GM13977 (cell line): Measurements from ENCODE around the gene ZMAT1.

ENCODE experiments used
- DNase-seq: peaks from one replicate; pipeline ENCODE4 v3.0.0; 2012; ENCODE audit warnings: low spot score
- in situ Hi-C: fragments of 300-500 bp; cut with MboI; formaldehyde crosslinking; loops from one replicate; pipeline ENCODE4 v1.12.0; 2022; ENCODE audit warnings: low sequenced_read_pairs, low pct_unique_long_range_greater_than_20kb, mixed read lengths, inconsistent platforms; ENCODE audit not compliant: unreplicated experiment
- TF ChIP-seq, protein P1 (sequence below): IDR thresholded peaks from 2 replicates; pipeline ENCODE4 v1.5.1; 2012; ENCODE audit warnings: mild to moderate bottlenecking, control low read depth; ENCODE audit not compliant: insufficient read depth; ENCODE audit errors: extremely low read depth, missing control alignments

ZMAT1 gene

DNA sequence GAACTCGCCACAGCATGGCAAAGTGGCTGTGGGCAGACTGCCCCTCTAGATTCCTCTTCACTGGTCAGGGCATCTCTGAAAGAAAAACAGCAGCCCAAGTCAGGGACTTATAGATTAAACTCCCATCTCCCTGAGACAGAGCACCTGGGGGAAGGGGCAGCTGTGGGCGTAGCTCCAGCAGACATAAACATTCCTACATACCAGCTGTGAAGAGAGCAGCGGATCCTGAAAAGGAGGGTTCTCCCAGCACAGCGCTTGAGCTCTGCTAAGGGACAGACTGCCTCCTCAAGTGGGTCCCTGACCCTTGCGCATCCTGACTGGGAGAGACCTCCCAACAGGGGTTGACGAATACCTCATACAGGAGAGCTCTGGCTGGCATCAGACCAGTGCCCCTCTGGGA lies 18.8 kb upstream of the ZMAT1 start:
- TF ChIP-seq, protein P1, sequence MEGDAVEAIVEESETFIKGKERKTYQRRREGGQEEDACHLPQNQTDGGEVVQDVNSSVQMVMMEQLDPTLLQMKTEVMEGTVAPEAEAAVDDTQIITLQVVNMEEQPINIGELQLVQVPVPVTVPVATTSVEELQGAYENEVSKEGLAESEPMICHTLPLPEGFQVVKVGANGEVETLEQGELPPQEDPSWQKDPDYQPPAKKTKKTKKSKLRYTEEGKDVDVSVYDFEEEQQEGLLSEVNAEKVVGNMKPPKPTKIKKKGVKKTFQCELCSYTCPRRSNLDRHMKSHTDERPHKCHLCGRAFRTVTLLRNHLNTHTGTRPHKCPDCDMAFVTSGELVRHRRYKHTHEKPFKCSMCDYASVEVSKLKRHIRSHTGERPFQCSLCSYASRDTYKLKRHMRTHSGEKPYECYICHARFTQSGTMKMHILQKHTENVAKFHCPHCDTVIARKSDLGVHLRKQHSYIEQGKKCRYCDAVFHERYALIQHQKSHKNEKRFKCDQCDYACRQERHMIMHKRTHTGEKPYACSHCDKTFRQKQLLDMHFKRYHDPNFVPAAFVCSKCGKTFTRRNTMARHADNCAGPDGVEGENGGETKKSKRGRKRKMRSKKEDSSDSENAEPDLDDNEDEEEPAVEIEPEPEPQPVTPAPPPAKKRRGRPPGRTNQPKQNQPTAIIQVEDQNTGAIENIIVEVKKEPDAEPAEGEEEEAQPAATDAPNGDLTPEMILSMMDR, result no peak
- in situ Hi-C loops, result no loop called here

DNA sequence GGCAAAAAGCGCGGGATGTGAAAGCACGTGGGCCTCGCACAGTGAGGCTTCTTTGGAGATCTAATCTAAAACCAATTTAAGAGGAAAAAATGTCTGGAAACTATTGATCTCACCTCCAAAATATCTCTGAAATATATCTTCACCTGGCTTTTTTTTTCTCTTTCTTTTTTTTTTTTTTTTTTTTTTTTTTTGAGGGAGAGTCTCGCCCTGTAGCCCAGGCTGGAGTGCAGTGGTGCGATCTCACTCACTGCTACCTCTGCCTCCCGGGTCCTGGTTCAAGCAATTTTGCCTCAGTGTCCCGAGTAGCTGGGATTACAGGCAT lies 383 bp upstream of the ZMAT1 start:
- in situ Hi-C loops, result no loop called here
- no peak for DNase-seq
- TF ChIP-seq, protein P1, result no peak

More for the DNA sequence above, 18.8 kb upstream of the ZMAT1 start:
- DNase-seq, result no peak

DNA sequence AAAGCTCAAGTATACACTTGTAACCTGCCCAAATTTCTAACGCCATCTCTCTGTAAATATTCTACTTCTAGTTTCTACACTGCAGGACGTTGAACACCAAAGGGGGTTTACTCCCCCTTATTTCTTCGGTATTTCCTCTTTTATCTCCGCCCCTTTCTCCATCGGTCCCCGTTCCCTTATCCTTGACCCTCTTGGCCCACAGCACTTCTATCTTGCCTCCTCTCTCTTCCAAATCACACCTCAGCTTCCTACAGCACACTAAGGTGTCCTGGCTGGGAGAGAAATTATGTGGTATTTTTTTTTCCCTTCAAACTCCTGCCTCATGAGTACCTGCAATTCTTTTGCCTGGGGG lies 715 bp downstream of the ZMAT1 start:
- in situ Hi-C loops, result no loop called here
- TF ChIP-seq, protein P1, result no peak
- no peak for DNase-seq

DNA sequence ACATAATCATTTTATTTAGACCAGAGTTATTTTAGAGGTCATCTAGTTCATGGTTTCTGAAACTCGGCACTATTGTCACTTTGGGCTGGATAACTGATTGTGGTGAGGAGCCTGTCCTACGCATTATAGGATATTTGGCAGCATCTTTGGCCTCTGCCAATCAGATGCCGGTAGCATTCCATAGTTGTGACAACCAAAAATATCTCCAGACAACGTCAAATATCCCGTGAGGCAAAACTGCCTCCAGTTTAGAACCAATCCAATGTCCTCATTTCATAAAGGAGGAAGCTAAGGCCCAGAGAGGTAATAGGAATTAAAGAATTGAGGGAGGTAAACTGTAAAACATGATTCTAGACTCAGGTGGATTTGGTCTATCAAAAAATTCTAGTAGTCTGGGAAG lies 6.1 kb downstream of the ZMAT1 start:
- no peak for DNase-seq
- in situ Hi-C loops, result no loop called here
- TF ChIP-seq, protein P1, result no peak

DNA sequence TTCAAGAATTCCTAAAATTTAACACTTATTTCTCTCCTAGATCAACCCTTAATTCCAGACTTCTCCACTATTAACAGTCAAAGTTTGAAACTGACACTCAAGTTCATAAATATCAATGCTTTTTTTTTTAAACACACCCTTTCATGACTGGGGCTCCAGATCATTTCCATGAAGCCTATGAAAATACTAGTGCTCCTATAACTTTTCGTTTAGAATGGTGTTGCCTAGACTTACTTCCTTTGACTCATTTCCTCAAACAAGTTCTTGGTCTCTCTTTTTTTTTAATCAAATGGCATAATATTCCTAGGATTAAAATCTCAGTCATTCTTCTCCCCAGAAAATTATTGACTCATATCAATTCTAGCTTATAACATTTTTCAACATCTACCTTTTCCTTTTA lies 13.1 kb downstream of the ZMAT1 start:
- in situ Hi-C loops, result no loop called here
- TF ChIP-seq, protein P1, result no peak

DNA sequence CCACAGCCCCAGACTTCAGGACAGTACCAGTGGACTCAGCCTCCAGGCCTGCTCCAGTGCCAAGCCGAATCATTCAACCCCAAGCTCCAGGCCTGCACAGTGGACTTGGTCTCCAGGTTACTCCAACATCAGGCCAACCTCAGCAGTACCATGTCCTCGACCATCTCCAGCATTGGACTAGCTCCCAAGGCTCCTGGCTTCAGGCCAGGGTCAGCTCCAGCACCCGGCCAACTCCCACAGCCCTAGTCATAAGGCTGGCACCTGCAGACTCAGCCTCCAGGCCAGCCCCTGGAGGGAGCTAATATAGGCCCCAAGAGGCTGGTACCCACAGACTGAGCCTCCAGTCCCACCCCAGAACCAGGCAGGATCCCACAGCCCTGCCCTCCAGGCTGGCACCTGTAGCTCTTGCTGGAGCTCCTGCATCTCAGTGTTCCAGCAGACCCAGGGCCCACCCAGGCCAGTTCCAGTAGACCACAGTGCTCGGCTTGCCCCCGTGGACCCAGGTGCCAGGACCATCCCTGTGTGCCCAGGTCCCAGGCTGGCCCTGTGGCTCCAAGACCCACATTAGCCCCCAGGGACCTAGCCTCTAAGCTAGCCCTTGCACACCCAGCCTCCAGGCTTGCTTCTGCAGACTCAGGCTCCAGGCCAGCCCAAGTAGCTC lies 25.6 kb downstream of the ZMAT1 start:
- no peak for DNase-seq
- in situ Hi-C loops, result no loop called here
- TF ChIP-seq, protein P1, result no peak

More for the DNA sequence above, 13.1 kb downstream of the ZMAT1 start:
- DNase-seq, result no peak

DNA sequence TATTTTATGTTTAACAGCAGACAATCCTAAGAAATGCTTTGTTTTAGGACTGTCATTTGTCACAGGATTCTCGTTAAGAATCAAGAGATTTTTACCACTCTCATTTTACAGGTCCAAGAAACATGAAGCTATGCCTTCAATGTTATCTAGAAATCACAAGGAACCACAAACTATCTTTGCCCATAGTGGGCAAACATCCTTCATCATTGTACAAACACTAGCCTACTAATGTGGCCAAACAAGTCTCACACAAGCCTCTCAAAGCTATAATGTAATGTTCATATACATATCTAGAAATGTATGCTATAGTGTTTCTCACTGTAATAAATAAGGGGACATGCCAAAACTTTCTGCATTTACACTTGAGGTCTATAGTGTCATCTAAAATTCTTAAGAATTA lies 26.8 kb downstream of the ZMAT1 start:
- no peak for DNase-seq
- TF ChIP-seq, protein P1, result no peak
- in situ Hi-C loops, result no loop called here
